ENCODE data around the gene SHROOM2. TPM values are rescaled to one million over a fixed set of nuclear protein-coding genes. Genes with fewer than 3 reads are reported as not detected.

SHROOM2 gene
- total RNA-seq, 1 experiment from 2014 or later: 13.9 TPM

DNA sequence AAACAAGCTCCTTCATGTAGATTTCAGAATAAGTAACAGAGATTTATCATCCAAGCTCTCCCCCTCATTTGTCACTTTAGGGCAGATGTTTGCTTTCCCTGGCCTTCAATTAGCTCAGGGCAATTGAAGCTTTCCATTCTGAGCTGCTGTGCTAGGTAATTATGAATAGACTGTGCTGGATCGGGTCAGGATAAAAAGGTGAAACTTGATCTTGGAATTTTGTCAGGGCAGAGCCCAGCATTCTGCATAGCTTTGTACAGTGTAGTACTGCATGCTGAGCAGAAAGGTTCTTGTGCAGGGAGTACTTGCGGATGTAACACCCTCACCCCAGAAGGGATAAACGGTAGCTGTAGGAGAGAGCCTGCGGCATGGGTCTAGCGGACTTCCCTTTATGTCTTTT, 116.9 kb downstream of the SHROOM2 start:
- Histone ChIP-seq H3K9ac (ENCODE audit: extremely low read depth, insufficient read length, low read length) (no peak overlapping the region), H2BK20ac (ENCODE audit: low read depth, low read length, poor library complexity, severe bottlenecking) (no peak overlapping the region), H3K23me2 (ENCODE audit: insufficient read length, low read depth, low read length, poor library complexity, severe bottlenecking) (no peaks in the 10 kb centered on the region), H3K9me3 (ENCODE audit: control insufficient read depth, low read depth, low read length) (no peaks in the 10 kb centered on the region), H4K20me1 (ENCODE audit: control insufficient read depth, insufficient read depth, insufficient read length) (no peaks in the 10 kb centered on the region), H3K56ac (ENCODE audit: insufficient read length, low read depth, low read length) (no peak overlapping the region), H3K79me1 (ENCODE audit: insufficient read depth, low read depth, low read length, poor library complexity, severe bottlenecking) (no peaks in the 10 kb centered on the region), H2BK120ac (ENCODE audit: low read depth, low read length, poor library complexity, severe bottlenecking) (no peak overlapping the region), H2BK15ac (ENCODE audit: low read depth, low read length) (no peak overlapping the region), H4K91ac (ENCODE audit: insufficient read length, low read depth, low read length) (no peak overlapping the region), H3K4me2 (ENCODE audit: insufficient read depth, insufficient read length, low read length) (no peak overlapping the region), H3K27ac (ENCODE audit: insufficient read length, low read depth, low read length) (no peak overlapping the region), H2AFZ (ENCODE audit: low read length) (no peak overlapping the region), H3K4ac (ENCODE audit: low read depth, low read length) (no peak overlapping the region), H3K27me3 (ENCODE audit: insufficient read depth, low read length) (no peaks in the 10 kb centered on the region), H2BK5ac (ENCODE audit: insufficient read length, low read length) (no peak overlapping the region), H3T11ph (ENCODE audit: low read length) (no peak overlapping the region), H3K18ac (ENCODE audit: insufficient read length, low read depth, low read length) (no peak overlapping the region), H4K8ac (replicated peaks; ENCODE audit: insufficient read length, low read depth, low read length) (no peak overlapping the region), H2BK12ac (ENCODE audit: insufficient read length, low read depth, low read length) (no peak overlapping the region), H4K5ac (ENCODE audit: insufficient read length, low read depth, low read length) (no peak overlapping the region), H3K79me2 (ENCODE audit: insufficient read depth, low read length) (0 out of 2 replicates have a peak, but pooled peaks cover 2% of the 10 kb centered on the region), H3K23ac (ENCODE audit: insufficient read length, low read depth, low read length) (no peak overlapping the region), H3K4me1 (ENCODE audit: insufficient read depth, low read length) (peaks cover 6% of the 10 kb centered on the region; the same call in 1 of the 2 replicates), H3K14ac (ENCODE audit: insufficient read depth, low read length) (no peak overlapping the region), H2AK5ac (ENCODE audit: insufficient read length, low read length) (no peak overlapping the region)
- WGBS (ENCODE audit: extremely low coverage, insufficient read length, low lambda C conversion rate): no CpG with 5 or more reads among the region's 5 CpGs
- peaks cover 12 to 28% (median 19%) of the 10 kb centered on the region in 3 experiments; a peak in 6 of 7 replicates for H3K36me3 Mint-ChIP-seq (ENCODE audit: insufficient read depth in 1 of 3, low read depth in 3 of 3)
- peaks cover 27 to 45% of the 10 kb centered on the region in 2 experiments for H3K9me3 Mint-ChIP-seq
- no peak overlapping the region for H3K4me3 Mint-ChIP-seq
- peaks cover 1% of the 10 kb centered on the region; the same call in 1 of the 2 replicates for H3K27me3 Mint-ChIP-seq (ENCODE audit: low read depth)
- no peak for DNase-seq
- peaks cover 0 to 8% of the 10 kb centered on the region in 2 experiments; a peak in 3 of 4 replicates for H3K4me1 Mint-ChIP-seq
- H3K27ac Mint-ChIP-seq: no peak overlapping the region
- TF ChIP-seq, protein P1, sequence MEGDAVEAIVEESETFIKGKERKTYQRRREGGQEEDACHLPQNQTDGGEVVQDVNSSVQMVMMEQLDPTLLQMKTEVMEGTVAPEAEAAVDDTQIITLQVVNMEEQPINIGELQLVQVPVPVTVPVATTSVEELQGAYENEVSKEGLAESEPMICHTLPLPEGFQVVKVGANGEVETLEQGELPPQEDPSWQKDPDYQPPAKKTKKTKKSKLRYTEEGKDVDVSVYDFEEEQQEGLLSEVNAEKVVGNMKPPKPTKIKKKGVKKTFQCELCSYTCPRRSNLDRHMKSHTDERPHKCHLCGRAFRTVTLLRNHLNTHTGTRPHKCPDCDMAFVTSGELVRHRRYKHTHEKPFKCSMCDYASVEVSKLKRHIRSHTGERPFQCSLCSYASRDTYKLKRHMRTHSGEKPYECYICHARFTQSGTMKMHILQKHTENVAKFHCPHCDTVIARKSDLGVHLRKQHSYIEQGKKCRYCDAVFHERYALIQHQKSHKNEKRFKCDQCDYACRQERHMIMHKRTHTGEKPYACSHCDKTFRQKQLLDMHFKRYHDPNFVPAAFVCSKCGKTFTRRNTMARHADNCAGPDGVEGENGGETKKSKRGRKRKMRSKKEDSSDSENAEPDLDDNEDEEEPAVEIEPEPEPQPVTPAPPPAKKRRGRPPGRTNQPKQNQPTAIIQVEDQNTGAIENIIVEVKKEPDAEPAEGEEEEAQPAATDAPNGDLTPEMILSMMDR (conservative IDR thresholded peaks at IDR 0.05): no peak
